ENCODE results near the gene SSBP4. TPM values are rescaled to one million over a fixed set of nuclear protein-coding genes. Genes with fewer than 3 reads are reported as not detected.

Gene SSBP4
- total RNA-seq, 1 experiment from 2014 or later, result 164 TPM

DNA sequence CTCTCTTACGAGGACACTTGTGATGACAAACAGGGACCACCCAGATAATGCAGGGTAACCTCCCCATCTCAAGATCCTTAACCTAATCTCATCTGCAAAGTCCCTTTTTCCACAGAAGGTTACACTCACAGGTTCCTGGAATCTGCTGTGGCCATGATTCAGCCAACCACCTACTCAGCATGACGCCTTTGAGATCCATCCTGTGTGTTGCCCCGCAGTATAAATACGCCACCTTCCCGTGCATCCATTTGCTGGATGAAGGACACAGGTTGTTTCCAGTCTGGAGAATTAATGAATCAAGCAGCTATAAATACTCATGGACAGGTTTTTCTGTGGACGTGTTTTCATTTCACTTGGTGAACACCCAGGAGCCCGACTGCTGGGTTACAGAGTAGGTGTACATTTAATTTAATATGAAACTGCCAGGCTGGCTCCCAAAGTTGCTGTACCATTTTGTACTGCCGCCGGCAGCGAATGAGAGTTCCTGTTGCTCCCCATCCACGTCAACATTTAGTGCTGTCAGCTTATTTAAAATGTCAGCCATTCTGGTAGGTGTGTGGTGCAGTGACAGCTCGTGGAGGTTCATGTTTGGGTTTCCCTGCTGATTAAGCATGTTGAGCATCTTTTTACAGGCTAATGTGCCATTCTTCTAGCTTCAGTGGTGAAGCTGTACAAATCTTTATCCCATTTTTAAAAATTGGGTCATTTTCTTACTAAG lies 62.5 kb downstream of the SSBP4 start:
- CTCF ChIA-PET, result interaction anchor here (1.1 to 1.3 kb wide), 2 partner anchors 20 to 31 kb away, joined by 3 read pairs; no protein-coding TSS in a partner anchor
- intact Hi-C loops (cut with micrococcal nuclease), result no loop called here
- H3K9ac ChIP-seq (ENCODE audit: low read length), result no peak overlapping the region
- H3K9me3 ChIP-seq (ENCODE audit: control insufficient read depth in 1 of 2, insufficient read depth in 1 of 2, low read depth in 1 of 2, low read length in 2 of 2), result no peaks in the 10 kb centered on the region
- DNase-seq (ENCODE audit: low read depth, low spot score), result no peak
- TF ChIP-seq JUND (IDR thresholded peaks at IDR 0.05), result no peak
- H3K4me3 ChIP-seq (replicated peaks in 1 of 2; ENCODE audit: low read depth in 1 of 2, low read length in 2 of 2), result no peak overlapping the region
- H3K79me2 ChIP-seq (ENCODE audit: insufficient read depth, low read length), result peaks cover 92% of the 10 kb centered on the region
- H4K20me1 ChIP-seq (ENCODE audit: insufficient read depth), result peaks cover 2% of the 10 kb centered on the region; the same call in 1 of the 2 replicates
- no TSS peak for BruUV-seq (replicated peaks)
- RAD21 ChIA-PET (ENCODE audit: low non-redundant PET in 1 of 2, low total read pairs in 2 of 2, uncharacterized antibody in 2 of 2, unreplicated experiment in 2 of 2), result no interaction called here
- H3K4me1 ChIP-seq (ENCODE audit: control insufficient read depth in 1 of 2, insufficient read depth in 2 of 2, low read length in 2 of 2), result peaks cover 39 to 54% of the 10 kb centered on the region in 2 experiments
- no peaks in the 10 kb centered on the region for H3K9me2 ChIP-seq (ENCODE audit: insufficient read depth)
- H3K4me2 ChIP-seq (ENCODE audit: low read length), result no peak overlapping the region
- POLR2A ChIA-PET, result interaction anchor here (0.7 kb wide), 1 partner anchor 39 kb away, joined by 4 read pairs; no protein-coding TSS in a partner anchor
- H3K27me3 ChIP-seq (ENCODE audit: insufficient read depth, low read length), result no peaks in the 10 kb centered on the region
- H3K27ac ChIP-seq (ENCODE audit: low read depth, low read length), result no peak overlapping the region
- no peak for ATAC-seq
- H3K36me3 ChIP-seq (ENCODE audit: control insufficient read depth in 1 of 2, insufficient read depth in 2 of 2, low read length in 2 of 2), result no peaks in the 10 kb centered on the region
- H2AFZ ChIP-seq (ENCODE audit: low read depth, low read length, poor library complexity, severe bottlenecking), result no peak overlapping the region

DNA sequence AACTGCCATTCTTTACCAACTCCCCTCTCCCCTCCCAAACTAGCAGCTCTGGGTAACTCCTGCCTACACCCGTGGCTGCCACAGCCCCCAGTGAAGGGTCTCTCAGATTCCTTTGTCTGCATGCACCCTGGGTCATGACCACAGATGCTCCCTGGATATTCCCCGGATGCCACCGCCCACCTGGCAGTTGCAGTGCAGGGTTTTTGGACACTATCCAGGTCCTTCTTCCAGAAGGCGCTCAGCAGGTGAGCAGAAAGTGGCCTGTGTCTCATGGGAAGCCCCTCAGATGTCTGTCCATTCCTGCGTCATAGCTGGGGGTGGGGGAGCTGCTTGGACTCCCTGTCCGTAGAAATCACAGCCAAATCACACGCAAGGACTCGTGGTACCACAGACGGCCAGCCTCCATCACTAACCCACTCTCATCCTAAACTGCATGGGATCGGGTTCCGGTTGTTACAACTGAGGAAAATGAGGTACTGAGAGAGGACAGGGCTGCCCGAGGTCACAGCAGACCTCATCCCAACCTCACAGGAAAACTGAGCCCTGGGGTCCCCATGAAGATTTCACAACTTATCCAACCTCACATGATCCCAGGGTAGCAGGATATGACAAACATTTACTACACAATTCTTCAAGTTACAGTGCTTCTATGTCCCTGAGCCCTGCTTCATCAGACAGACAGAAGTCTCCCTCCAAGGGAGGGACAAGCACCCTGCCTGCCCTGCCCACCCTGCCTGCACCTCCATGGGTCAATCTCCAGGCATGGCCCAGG lies 64.1 kb downstream of the SSBP4 start:
- Histone ChIP-seq H3K4me2 (ENCODE audit: low read length) (no peak overlapping the region; the same call in 1 of the 2 replicates), H3K27ac (ENCODE audit: low read depth, low read length) (peak overlapping the region; percentile 7; the same call in 1 of the 2 replicates), H3K9me3 (ENCODE audit: control insufficient read depth in 1 of 2, insufficient read depth in 1 of 2, low read depth in 1 of 2, low read length in 2 of 2) (no peaks in the 10 kb centered on the region), H3K4me1 (ENCODE audit: control insufficient read depth in 1 of 2, insufficient read depth in 2 of 2, low read length in 2 of 2) (peaks cover 45 to 60% of the 10 kb centered on the region in 2 experiments), H2AFZ (ENCODE audit: low read depth, low read length, poor library complexity, severe bottlenecking) (no peak overlapping the region), H3K79me2 (ENCODE audit: insufficient read depth, low read length) (peaks cover 92% of the 10 kb centered on the region), H3K27me3 (ENCODE audit: insufficient read depth, low read length) (no peaks in the 10 kb centered on the region), H4K20me1 (ENCODE audit: insufficient read depth) (peaks cover 2% of the 10 kb centered on the region; the same call in 1 of the 2 replicates), H3K9me2 (ENCODE audit: insufficient read depth) (no peaks in the 10 kb centered on the region), H3K36me3 (ENCODE audit: control insufficient read depth in 1 of 2, insufficient read depth in 2 of 2, low read length in 2 of 2) (no peaks in the 10 kb centered on the region), H3K9ac (ENCODE audit: low read length) (no peak overlapping the region), H3K4me3 (replicated peaks in 1 of 2; ENCODE audit: low read depth in 1 of 2, low read length in 2 of 2) (no peak overlapping the region)
- no TSS peak for BruUV-seq (replicated peaks)
- RAD21 ChIA-PET (ENCODE audit: low non-redundant PET in 1 of 2, low total read pairs in 2 of 2, uncharacterized antibody in 2 of 2, unreplicated experiment in 2 of 2), result no interaction called here
- intact Hi-C loops (cut with micrococcal nuclease), result no loop called here
- DNase-seq (ENCODE audit: low read depth, low spot score) (no peak), ATAC-seq (no peak)
- TF ChIP-seq, protein P1, sequence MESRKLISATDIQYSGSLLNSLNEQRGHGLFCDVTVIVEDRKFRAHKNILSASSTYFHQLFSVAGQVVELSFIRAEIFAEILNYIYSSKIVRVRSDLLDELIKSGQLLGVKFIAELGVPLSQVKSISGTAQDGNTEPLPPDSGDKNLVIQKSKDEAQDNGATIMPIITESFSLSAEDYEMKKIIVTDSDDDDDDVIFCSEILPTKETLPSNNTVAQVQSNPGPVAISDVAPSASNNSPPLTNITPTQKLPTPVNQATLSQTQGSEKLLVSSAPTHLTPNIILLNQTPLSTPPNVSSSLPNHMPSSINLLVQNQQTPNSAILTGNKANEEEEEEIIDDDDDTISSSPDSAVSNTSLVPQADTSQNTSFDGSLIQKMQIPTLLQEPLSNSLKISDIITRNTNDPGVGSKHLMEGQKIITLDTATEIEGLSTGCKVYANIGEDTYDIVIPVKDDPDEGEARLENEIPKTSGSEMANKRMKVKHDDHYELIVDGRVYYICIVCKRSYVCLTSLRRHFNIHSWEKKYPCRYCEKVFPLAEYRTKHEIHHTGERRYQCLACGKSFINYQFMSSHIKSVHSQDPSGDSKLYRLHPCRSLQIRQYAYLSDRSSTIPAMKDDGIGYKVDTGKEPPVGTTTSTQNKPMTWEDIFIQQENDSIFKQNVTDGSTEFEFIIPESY (IDR thresholded peaks at IDR 0.05; ENCODE audit: extremely low read depth, insufficient replicate concordance, low read length), result no peak
- CTCF ChIA-PET, result interaction anchor here (0.9 to 1.2 kb wide), 2 partner anchors 36 to 110 kb away, joined by 3 read pairs; no protein-coding TSS in a partner anchor
- POLR2A ChIA-PET, result no interaction called here

Small RNAs within 50 kb of the gene (microRNA-seq; reads per million reads assigned to microRNA genes)
- 10.9 reads per million, percentile 31 among the genes with 10 or more reads in this experiment for gene MIR3189 (ENCODE audit: borderline number of aligned reads)

Other genes with a start within 250 kb of the SSBP4 start
- gene IFI30, start 245.6 kb upstream of the SSBP4 start, total RNA-seq (2021; ENCODE audit: unreplicated experiment), result 64.6 TPM
- 18.7 TPM for gene MPV17L2, start 226.2 kb upstream of the SSBP4 start, total RNA-seq (2021; ENCODE audit: unreplicated experiment)
- 10.6 TPM for gene RAB3A, start 215.4 kb upstream of the SSBP4 start, total RNA-seq (2021; ENCODE audit: unreplicated experiment)
- gene PDE4C, start 193.0 kb upstream of the SSBP4 start, total RNA-seq (2021; ENCODE audit: unreplicated experiment), result 1.5 TPM
- 4.8 TPM for gene IQCN, start 144.9 kb upstream of the SSBP4 start, total RNA-seq (2021; ENCODE audit: unreplicated experiment)
- gene JUND, start 137.8 kb upstream of the SSBP4 start, total RNA-seq (2021; ENCODE audit: unreplicated experiment), result 221 TPM
- 400 TPM for gene LSM4, start 96.3 kb upstream of the SSBP4 start, total RNA-seq (2021; ENCODE audit: unreplicated experiment)
- gene PGPEP1, start 78.8 kb upstream of the SSBP4 start, total RNA-seq (2021; ENCODE audit: unreplicated experiment), result 30.9 TPM
- 425 TPM for gene GDF15, start 33.2 kb upstream of the SSBP4 start, total RNA-seq (2021; ENCODE audit: unreplicated experiment)
- gene LRRC25, start 21.8 kb upstream of the SSBP4 start, total RNA-seq (2021; ENCODE audit: unreplicated experiment), result 0.12 TPM
- 365 TPM for gene ISYNA1, start 18.7 kb downstream of the SSBP4 start, total RNA-seq (2021; ENCODE audit: unreplicated experiment)
- gene ELL, start 102.7 kb downstream of the SSBP4 start, total RNA-seq (2021; ENCODE audit: unreplicated experiment), result 22.9 TPM
- gene FKBP8, start 124.2 kb downstream of the SSBP4 start, total RNA-seq (2021; ENCODE audit: unreplicated experiment), result 261 TPM
- 139 TPM for gene KXD1, start 138.5 kb downstream of the SSBP4 start, total RNA-seq (2021; ENCODE audit: unreplicated experiment)
- 1,743 TPM for gene UBA52, start 152.5 kb downstream of the SSBP4 start, total RNA-seq (2021; ENCODE audit: unreplicated experiment)
- gene REX1BD, start 169.4 kb downstream of the SSBP4 start, total RNA-seq (2021; ENCODE audit: unreplicated experiment), result 97.1 TPM
- gene CRLF1, start 187.4 kb downstream of the SSBP4 start, total RNA-seq (2021; ENCODE audit: unreplicated experiment), result 43.0 TPM
- 14.3 TPM for gene TMEM59L, start 193.5 kb downstream of the SSBP4 start, total RNA-seq (2021; ENCODE audit: unreplicated experiment)
- 17.1 TPM for gene KLHL26, start 217.6 kb downstream of the SSBP4 start, total RNA-seq (2021; ENCODE audit: unreplicated experiment)

Data from HCT116 (cell line).